HEK293 (cell line): ENCODE results near the gene MCM10.

Source experiments
- CTCF ChIA-PET: fragments of 350-600 bp; formaldehyde crosslinking; extraction: SDS; loops from one replicate; lab custom pipeline; 2021; ENCODE audit warnings: antibody characterized with exemption; lab: Yijun Ruan, JAX
- POLR2A ChIA-PET: fragments of 300-600 bp; formaldehyde crosslinking; extraction: SDS; loops from one replicate; lab custom pipeline; 2020; ENCODE audit warnings: antibody characterized with exemption, inconsistent platforms; lab: Yijun Ruan, JAX
- H3K27ac ChIP-seq: fragments of 200-500 bp; sonication (Bioruptor generic); 2 replicates; pipeline ENCODE4 v1.5.1; 2014; ENCODE audit warnings: low read depth, low read length, control low read depth, inconsistent platforms; ENCODE audit errors: extremely low read depth
- H3K36me3 ChIP-seq, 2 experiments: fragments of 200-500 bp in 1 of 2; sonication (Bioruptor generic) in 1 of 2; 1 replicate in 1 of 2; 2 replicates in 1 of 2; pipeline ENCODE4 v1.5.1; 2014 to 2017; ENCODE audit warnings: inconsistent platforms in 2 of 2, low read length in 2 of 2; ENCODE audit not compliant: control insufficient read depth in 2 of 2, insufficient read depth in 1 of 2
- H3K4me1 ChIP-seq: fragments of 200-500 bp; sonication (Bioruptor generic); 2 replicates; pipeline ENCODE4 v1.5.1; 2014; ENCODE audit warnings: mild to moderate bottlenecking, low read length, inconsistent platforms; ENCODE audit not compliant: control insufficient read depth, insufficient read depth
- H3K4me3 ChIP-seq: 2 replicates; pipeline ENCODE4 v1.5.1; 2011; ENCODE audit warnings: low read depth, mild to moderate bottlenecking, control low read depth, low read length, moderate library complexity
- H3K9me3 ChIP-seq: fragments of 200-500 bp; sonication (Bioruptor generic); 2 replicates; pipeline ENCODE4 v1.5.1; 2014; ENCODE audit warnings: low read depth, low read length, inconsistent platforms; ENCODE audit not compliant: control insufficient read depth, insufficient read depth
- GLIS2 ChIP-seq: fragments of 450-650 bp; formaldehyde crosslinking; IDR thresholded peaks from 2 replicates; pipeline ENCODE4 v1.5.1; 2016; ENCODE audit warnings: missing biosample characterization, missing genetic modification characterization
- HOXD13 ChIP-seq: sonication (generic); formaldehyde crosslinking; IDR thresholded peaks from 2 replicates; pipeline ENCODE4 v1.8.0; 2022; ENCODE audit warnings: missing genetic modification reagents, borderline replicate concordance
- KLF9 ChIP-seq: fragments of 450-650 bp; formaldehyde crosslinking; IDR thresholded peaks from 2 replicates; pipeline ENCODE4 v1.5.1; 2016; ENCODE audit warnings: missing biosample characterization, missing genetic modification characterization, low read depth
- MYNN ChIP-seq: fragments of 450-650 bp; formaldehyde crosslinking; IDR thresholded peaks from 2 replicates; pipeline ENCODE4 v1.5.1; 2016; ENCODE audit warnings: missing biosample characterization, missing genetic modification characterization, borderline replicate concordance
- PRDM2 ChIP-seq: fragments of 450-650 bp; formaldehyde crosslinking; IDR thresholded peaks from 2 replicates; pipeline ENCODE4 v1.5.1; 2016; ENCODE audit warnings: missing biosample characterization, missing genetic modification characterization, borderline replicate concordance
- ZBTB26 ChIP-seq: fragments of 450-650 bp; formaldehyde crosslinking; optimal IDR thresholded peaks from 2 replicates; pipeline ENCODE3; 2016; ENCODE audit warnings: missing biosample characterization, mild to moderate bottlenecking, missing genetic modification characterization
- ZNF114 ChIP-seq: fragments of 450-650 bp; formaldehyde crosslinking; IDR thresholded peaks from 2 replicates; pipeline ENCODE4 v1.5.0; 2017; ENCODE audit warnings: missing biosample characterization, missing genetic modification characterization
- ZNF174 ChIP-seq: fragments of 450-650 bp; formaldehyde crosslinking; IDR thresholded peaks from 2 replicates; pipeline ENCODE4 v1.5.0; 2017; ENCODE audit warnings: missing biosample characterization, mild to moderate bottlenecking, missing genetic modification characterization
- ZNF184 ChIP-seq: fragments of 450-650 bp; IDR thresholded peaks from 2 replicates; pipeline ENCODE4 v1.5.1; 2018; ENCODE audit warnings: missing biosample characterization, mild to moderate bottlenecking, missing genetic modification characterization
- ZNF2 ChIP-seq: fragments of 450-650 bp; formaldehyde crosslinking; IDR thresholded peaks from 2 replicates; pipeline ENCODE4 v1.5.1; 2016; ENCODE audit warnings: missing biosample characterization, missing genetic modification characterization
- ZNF24 ChIP-seq: fragments of 450-650 bp; formaldehyde crosslinking; IDR thresholded peaks from 2 replicates; pipeline ENCODE4 v1.5.1; 2016; ENCODE audit warnings: missing biosample characterization, missing genetic modification characterization
- ZNF26 ChIP-seq: fragments of 450-650 bp; formaldehyde crosslinking; IDR thresholded peaks from 2 replicates; pipeline ENCODE4 v1.5.1; 2016; ENCODE audit warnings: missing biosample characterization, missing genetic modification characterization
- ZNF580 ChIP-seq: fragments of 450-650 bp; formaldehyde crosslinking; IDR thresholded peaks from 2 replicates; pipeline ENCODE4 v1.5.1; 2016; ENCODE audit warnings: missing biosample characterization, missing genetic modification characterization
- ZNF664 ChIP-seq: fragments of 450-650 bp; formaldehyde crosslinking; IDR thresholded peaks from 2 replicates; pipeline ENCODE4 v1.5.1; 2016; ENCODE audit warnings: missing biosample characterization, missing genetic modification characterization
- ZNF707 ChIP-seq: fragments of 450-650 bp; formaldehyde crosslinking; IDR thresholded peaks from 2 replicates; pipeline ENCODE4 v1.5.1; 2016; ENCODE audit warnings: missing biosample characterization, missing genetic modification characterization
- ZSCAN30 ChIP-seq: fragments of 450-650 bp; IDR thresholded peaks from 2 replicates; pipeline ENCODE4 v1.5.1; 2018; ENCODE audit warnings: missing biosample characterization, mild to moderate bottlenecking, missing genetic modification characterization, moderate library complexity

The MCM10 gene

GRCh38 chr10:13173616-13174015, 12.3 kb downstream of the MCM10 start (continued):
- TF ChIP-seq PRDM2 (tag by site-specific recombination) (no peak), HOXD13 (CRISPR knock-in tag) (no peak), ZNF26 (tag by site-specific recombination) (no peak), ZNF24 (tag by site-specific recombination) (no peak), ZNF664 (tag by site-specific recombination) (no peak), ZNF114 (tag by site-specific recombination) (no peak), ZSCAN30 (no peak), ZNF174 (tag by site-specific recombination) (no peak), GLIS2 (no peak), ZBTB26 (tag by site-specific recombination) (no peak), ZNF580 (tag by site-specific recombination) (no peak), KLF9 (tag by site-specific recombination) (no peak)

- Histone ChIP-seq H3K36me3 (peaks cover 73 to 95% of the 10 kb centered on the region in 2 experiments), H3K4me3 (no peak overlapping the region), H3K27ac (no peak overlapping the region), H3K9me3 (no peaks in the 10 kb centered on the region)
- TF ChIP-seq MYNN (tag by site-specific recombination) (no peak), ZNF707 (tag by site-specific recombination) (no peak), ZNF184 (no peak), ZNF2 (tag by site-specific recombination) (no peak), ZNF174 (tag by site-specific recombination) (no peak)
- TF ChIP-seq, all 188 proteins: peak for 0
- ChIA-PET CTCF (interaction anchor here (0.6 to 1.3 kb wide), 2 partner anchors 122 to 464 kb away, joined by 3 to 5 read pairs; no protein-coding TSS in a partner anchor), POLR2A (interaction anchor here (0.6 kb wide), 1 partner anchor 13 kb away, joined by 4 read pairs; no protein-coding TSS in a partner anchor)
- H3K4me1 ChIP-seq = no peaks in the 10 kb centered on the region
These were observed 19.4 kb downstream of the MCM10 start for GRCh38 chr10:13180788-13181187.
